Skeletal muscle cell (primary cell): ENCODE data around the gene RGL1.

ENCODE experiments used
- DNase-seq: peaks from one replicate; pipeline ENCODE4 v3.0.0-alpha.2; 2010; ENCODE audit warnings: low read depth
- H3K4me3 ChIP-seq: 2 replicates; pipeline ENCODE4 v1.5.1; 2011; ENCODE audit warnings: low read depth, mild to moderate bottlenecking, control low read depth, low read length, moderate library complexity

RGL1 gene

DNA sequence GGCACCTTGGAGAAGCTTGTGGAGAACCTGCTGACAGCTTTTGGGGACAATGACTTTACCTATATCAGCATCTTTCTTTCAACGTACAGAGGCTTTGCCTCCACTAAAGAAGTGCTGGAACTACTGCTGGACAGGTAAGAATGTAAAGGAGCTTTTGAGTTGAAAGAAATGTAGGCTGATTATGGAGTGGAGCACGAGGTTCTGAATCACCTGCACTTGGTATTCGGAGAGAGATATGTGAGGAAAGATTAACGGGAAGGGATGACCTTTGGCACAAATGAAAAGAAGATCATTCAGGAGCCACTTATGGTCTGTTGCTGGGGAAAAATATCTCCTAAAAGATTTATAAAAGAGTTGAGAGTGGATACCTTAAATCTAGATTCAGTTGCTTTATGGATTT lies 42.7 kb downstream of the RGL1 start:
- H3K4me3 ChIP-seq = no peak overlapping the region
- DNase-seq = no peak

DNA sequence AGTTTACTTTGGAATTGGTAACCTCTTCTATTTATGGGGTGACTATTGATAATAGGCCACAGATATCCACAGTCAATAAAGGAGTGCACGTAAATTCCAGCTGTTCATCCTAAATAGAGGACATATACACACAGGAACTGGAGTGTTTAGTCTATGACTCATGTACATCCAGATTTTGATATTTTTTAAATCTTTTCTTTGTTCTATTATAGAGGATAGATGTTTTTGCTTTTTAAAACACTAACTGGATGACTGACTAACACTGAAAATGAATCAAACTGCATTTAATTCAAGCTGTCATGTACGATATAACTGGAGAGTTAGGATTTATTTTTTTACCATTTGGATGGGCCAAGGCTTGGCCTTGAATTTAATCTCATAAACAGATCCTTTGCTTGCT lies 45.9 kb downstream of the RGL1 start:
- DNase-seq = no peak
- H3K4me3 ChIP-seq = no peak overlapping the region

GRCh38 chr1:183859119-183859518 lies 54.2 kb downstream of the RGL1 start:
- no peak for DNase-seq
- H3K4me3 ChIP-seq = no peak overlapping the region

DNA sequence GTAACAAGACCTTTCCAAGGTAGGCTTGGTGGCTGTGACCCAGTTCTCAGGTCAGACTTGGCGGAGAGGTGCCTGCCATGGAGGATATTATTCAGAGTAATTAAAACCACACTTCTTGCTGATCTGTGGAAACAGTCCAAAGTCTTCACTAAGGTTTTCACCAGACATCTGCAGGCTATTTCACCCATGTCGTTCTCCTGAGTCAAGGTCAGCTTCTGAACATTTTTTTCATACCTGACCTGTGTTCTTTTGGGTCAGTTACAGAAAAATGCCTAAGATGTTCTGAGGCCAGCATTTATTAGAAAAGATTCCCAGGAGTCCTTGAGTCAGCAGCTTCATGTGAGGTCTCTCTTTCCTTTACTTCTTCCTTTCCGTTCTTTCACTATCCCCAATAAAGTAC lies 54.9 kb downstream of the RGL1 start:
- DNase-seq = no peak
- H3K4me3 ChIP-seq = no peak overlapping the region

DNA sequence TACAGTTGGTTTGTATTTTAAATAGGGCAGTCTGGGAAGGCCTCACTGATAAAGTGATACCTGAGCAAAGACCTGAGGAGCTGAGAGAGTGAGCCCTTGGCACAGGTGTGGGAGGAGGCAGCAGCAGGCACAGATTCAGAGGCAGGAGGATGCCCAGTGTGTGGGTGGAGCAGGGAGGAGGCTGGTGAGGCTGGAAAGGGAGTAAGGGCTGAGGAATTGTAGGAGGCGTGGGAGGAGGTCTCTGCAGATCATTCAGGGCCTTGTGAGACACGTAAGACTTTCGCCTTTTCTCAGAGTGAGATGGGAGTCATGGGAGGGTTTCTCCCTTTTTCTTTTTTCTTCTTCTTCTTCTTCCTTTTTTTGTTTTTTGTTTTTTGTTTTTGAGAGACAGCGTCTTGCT lies 58.0 kb downstream of the RGL1 start:
- DNase-seq = no peak
- H3K4me3 ChIP-seq = no peak overlapping the region

GRCh38 chr1:183863852-183864251 lies 58.9 kb downstream of the RGL1 start:
- H3K4me3 ChIP-seq = no peak overlapping the region

DNA sequence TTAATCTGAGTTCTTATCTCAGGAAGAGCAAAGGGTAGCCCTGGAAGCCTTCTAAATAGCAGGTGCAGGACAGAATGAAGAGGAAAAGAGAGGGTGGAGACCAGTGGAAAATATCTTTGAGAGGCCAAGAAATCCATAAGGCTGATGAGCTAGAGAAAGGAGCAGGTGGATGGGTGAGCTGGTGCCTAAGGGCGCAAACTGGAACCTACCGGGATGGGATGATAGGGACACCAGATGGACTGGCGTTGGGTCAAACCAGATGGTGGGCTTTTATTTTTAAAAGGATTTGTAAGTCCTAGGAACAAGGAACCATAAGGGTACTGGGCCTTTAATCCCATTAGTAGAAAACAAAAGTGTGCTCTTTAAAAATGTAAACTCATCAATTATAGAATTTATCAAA lies 59.7 kb downstream of the RGL1 start:
- no peak for DNase-seq
- no peak overlapping the region for H3K4me3 ChIP-seq

More at GRCh38 chr1:183863852-183864251, 58.9 kb downstream of the RGL1 start:
- no peak for DNase-seq

- no peak overlapping the region for H3K4me3 ChIP-seq
- DNase-seq = no peak
Observed at GRCh38 chr1:183869230-183869629, 64.3 kb downstream of the RGL1 start.

DNA sequence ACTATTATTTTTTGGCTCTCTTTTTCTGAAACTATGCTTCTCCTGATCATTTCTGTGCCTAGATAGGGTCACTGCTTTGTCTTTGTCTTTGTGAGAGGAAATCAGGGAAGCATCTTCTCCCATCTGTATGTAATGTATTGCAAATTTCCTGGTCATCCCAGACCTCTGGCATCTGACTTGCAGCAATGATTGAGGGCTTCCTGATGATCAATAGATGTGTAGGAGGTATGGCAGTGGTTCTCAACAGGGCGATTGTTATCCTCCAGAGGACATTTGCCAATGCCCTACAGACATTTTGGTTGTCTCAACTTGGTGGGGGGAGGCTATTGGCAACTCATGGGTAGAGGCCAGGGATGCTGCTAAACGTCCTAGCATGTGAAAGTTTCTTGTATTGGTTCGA lies 64.7 kb downstream of the RGL1 start:
- H3K4me3 ChIP-seq = no peak overlapping the region
- no peak for DNase-seq

GRCh38 chr1:183870351-183871077 lies 65.6 kb downstream of the RGL1 start:
- H3K4me3 ChIP-seq = no peak overlapping the region
- no peak for DNase-seq

GRCh38 chr1:183871142-183871541 lies 66.2 kb downstream of the RGL1 start:
- H3K4me3 ChIP-seq = no peak overlapping the region
- peak; percentile 56 for DNase-seq

DNA sequence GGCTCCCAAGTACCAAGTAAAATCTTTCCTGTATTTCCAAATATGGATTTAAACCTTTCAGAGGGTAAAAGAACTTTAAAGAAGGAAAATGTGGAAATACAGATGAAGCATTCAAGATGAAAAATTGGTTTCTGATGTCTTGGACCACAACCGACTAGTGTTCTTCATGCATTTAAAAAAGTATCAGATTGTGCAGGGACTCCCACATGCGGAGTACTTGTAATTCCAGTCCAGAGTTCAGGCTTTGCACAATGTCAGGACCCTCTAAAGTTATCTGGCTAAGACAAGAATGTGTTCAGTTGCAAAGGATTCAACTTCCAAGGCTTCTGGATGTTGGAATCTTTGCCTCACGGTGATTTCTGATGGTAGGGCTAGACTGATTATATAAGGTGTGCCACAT lies 66.7 kb downstream of the RGL1 start:
- no peak for DNase-seq
- H3K4me3 ChIP-seq = no peak overlapping the region

GRCh38 chr1:183872403-183872802 lies 67.5 kb downstream of the RGL1 start:
- no peak for DNase-seq
- H3K4me3 ChIP-seq = no peak overlapping the region

GRCh38 chr1:183873642-183874041 lies 68.7 kb downstream of the RGL1 start:
- no peak for DNase-seq
- no peak overlapping the region for H3K4me3 ChIP-seq

DNA sequence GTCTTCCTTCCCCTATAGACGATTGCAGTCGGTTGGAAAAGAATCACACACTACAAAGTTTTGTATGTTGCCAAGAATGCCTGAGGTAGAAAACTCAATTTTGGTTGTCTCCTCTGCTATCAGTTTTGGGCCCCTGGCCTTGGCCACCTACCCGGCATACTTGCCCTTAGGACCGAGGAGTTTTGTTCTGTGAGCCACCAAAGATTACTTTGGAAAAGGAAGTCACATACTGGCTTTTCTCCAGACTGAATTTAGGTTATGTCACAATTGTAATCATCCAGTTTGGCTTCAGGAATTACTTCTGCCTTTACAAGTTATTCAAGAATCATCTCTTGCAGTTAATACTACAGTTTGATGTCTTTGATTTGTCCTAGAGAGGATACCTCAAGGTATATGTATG lies 71.4 kb downstream of the RGL1 start:
- no peak for DNase-seq
- no peak overlapping the region for H3K4me3 ChIP-seq

DNA sequence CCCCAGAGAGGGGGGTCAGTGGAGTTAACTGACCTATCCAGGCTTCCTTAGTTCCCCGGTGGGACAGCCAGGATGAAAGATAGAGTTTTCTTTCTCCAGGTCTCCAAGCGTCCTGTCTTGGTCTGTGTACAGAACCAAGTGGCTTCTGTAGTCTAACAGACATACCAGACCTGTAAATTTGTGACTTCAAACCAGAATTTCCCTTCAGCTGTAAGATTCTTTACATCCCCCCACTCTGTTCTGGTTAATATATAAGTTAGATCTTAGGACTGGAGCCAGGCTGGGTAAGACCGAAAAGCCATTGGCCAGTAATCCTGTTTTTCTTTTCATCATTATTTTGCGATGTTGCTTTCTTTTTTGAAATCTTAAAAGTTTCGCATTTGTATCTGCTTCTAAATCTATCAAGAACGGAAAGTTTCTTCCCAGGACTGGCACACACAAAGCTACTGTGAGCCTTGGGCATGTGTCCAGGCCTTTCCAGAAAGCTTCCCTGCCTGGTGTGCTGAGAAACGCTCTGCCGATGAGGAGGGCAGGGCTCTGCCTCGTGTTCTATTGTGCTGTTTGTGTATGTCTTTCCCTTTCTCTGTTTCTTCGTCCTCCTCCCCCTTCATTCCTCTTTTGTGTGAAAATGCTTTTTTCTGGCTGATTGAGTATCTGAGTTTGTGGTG lies 72.3 kb downstream of the RGL1 start:
- DNase-seq = no peak

GRCh38 chr1:183879494-183879893 lies 74.6 kb downstream of the RGL1 start:
- DNase-seq = no peak
- H3K4me3 ChIP-seq = no peak overlapping the region

More for the DNA sequence above, 72.3 kb downstream of the RGL1 start:
- no peak overlapping the region for H3K4me3 ChIP-seq

GRCh38 chr1:183879966-183880365 lies 75.0 kb downstream of the RGL1 start:
- no peak for DNase-seq
- H3K4me3 ChIP-seq = no peak overlapping the region

DNA sequence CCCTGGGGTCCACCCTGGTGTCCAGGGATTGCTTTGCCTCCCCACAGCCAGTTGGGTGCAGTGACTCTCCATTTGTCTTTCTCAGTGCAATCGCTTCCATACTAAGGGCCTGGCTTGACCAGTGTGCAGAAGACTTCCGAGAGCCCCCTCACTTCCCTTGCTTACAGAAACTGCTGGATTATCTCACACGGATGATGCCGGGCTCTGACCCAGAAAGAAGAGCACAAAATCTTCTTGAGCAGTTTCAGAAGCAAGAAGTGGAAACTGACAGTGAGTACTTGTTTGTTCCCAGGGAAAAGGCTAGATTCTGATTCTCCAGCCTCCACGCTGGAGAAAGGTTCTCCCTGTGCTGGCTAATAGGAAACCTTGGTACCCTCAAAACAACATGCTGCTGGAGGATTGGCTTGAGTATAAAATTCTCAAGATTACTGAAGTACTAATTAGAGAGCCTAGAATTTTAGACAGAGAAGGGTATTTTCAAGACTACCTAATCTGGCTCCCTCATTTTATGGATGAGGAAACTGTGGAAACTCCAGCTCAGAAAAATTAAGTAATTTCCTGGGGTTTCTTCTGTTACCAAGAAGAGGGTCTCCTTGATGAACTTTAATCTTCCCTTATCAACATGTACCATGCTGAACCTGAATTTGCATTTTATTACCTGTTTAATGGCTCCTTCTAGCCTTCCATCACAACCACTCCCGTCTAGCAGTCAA lies 75.8 kb downstream of the RGL1 start:
- H3K4me3 ChIP-seq = no peak overlapping the region
- DNase-seq = no peak

DNA sequence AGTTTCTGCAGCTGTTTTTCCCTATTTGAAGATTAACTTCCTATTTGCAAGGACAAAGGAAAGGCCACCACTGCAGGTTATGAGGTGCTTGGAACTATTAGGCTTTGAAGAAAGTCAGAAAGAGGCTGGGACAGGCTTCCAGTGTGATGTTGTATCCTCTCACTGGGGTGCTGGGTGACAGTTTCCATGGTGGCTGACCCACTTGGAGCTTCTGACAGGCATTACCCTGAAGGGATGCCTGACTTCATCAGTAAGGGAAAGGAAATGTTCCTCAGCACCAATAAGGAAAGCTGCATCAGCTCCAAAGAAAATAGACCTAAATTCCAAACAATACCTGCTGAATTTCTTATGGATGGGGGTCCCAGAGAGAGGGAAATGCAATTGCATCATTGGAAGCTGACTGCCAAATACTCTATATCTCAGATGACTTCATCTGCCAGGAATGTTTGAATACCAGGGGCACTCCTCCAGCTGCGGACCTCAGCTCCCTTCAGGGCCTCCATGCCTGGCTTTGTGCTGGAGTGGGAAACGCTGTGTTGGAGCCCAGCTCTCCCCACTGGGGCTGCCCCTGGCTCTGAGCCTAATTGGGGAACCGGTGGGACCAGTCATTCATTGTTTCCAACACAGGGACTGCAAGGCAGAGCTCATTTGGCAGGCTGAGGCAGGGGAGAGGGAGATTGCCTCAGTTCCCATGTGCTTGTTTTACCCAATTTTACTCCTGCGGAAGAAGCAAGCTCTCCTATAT lies 76.6 kb downstream of the RGL1 start:
- DNase-seq = peak; percentile 71
- no peak overlapping the region for H3K4me3 ChIP-seq
